Muscle of leg (tissue), 11 donors: ENCODE measurements around the gene RASSF5. TPM values are rescaled to one million over a fixed set of nuclear protein-coding genes. Genes with fewer than 3 reads are reported as not detected.
A peak's percentile ranks its signal among the peaks of the same experiment; 100 is the strongest.
"Not testable (repeated sequence)": the region's sequence is repeated elsewhere in the genome, so short reads cannot be mapped to it uniquely, and the experiment has no call there.

ENCODE experiments used
- DNase-seq: peaks from one replicate; pipeline ENCODE4 v3.0.0; 2013
- H3K27ac ChIP-seq: one replicate; pipeline ENCODE4 v1.5.1; 2013; ENCODE audit warnings: mild to moderate bottlenecking, low read length, control low read depth
- H3K27me3 ChIP-seq: one replicate; pipeline ENCODE4 v1.6.1; 2013; ENCODE audit warnings: low read length; ENCODE audit not compliant: control insufficient read depth, insufficient read depth
- H3K36me3 ChIP-seq: one replicate; pipeline ENCODE4 v1.6.1; 2013; ENCODE audit warnings: low read length; ENCODE audit not compliant: control insufficient read depth, insufficient read depth
- H3K4me1 ChIP-seq: one replicate; pipeline ENCODE4 v1.6.1; 2013; ENCODE audit warnings: low read length; ENCODE audit not compliant: control insufficient read depth, insufficient read depth
- H3K4me3 ChIP-seq: one replicate; pipeline ENCODE4 v1.5.1; 2013; ENCODE audit warnings: low read length, control low read depth
- H3K9me3 ChIP-seq: replicated peaks from 2 replicates; pipeline ENCODE4 v1.6.1; 2013; ENCODE audit warnings: low read depth, low read length; ENCODE audit not compliant: control insufficient read depth
- WGBS: methylation state at CpG from one replicate; pipeline ENCODE4 v1.1.5; 2013; ENCODE audit warnings: missing lambda C conversion rate; ENCODE audit not compliant: insufficient coverage; 5-methylcytosine and 5-hydroxymethylcytosine counted together
- polyA plus RNA-seq, 8 donors: library from polyadenylated mRNA; unstranded; fragments of 120-200 nt; gene quantifications; one replicate each; pipeline versions ENCODE4 v1.2.1 to v1.2.3, GENCODE V29; 2013; ENCODE audit warnings: inconsistent platforms in 1 of 8, low replicate concordance in 1 of 8; ENCODE audit not compliant: insufficient read length in 8 of 8, insufficient read depth in 1 of 8
- total RNA-seq: library from RNA; stranded (reverse); fragments of 120-200 nt; gene quantifications from one replicate; pipeline ENCODE4 v1.2.4, GENCODE V29; 2013

Gene RASSF5
- total and polyA plus RNA-seq, 9 donors = 3.6 to 8.6 (median 6.3) TPM

DNA sequence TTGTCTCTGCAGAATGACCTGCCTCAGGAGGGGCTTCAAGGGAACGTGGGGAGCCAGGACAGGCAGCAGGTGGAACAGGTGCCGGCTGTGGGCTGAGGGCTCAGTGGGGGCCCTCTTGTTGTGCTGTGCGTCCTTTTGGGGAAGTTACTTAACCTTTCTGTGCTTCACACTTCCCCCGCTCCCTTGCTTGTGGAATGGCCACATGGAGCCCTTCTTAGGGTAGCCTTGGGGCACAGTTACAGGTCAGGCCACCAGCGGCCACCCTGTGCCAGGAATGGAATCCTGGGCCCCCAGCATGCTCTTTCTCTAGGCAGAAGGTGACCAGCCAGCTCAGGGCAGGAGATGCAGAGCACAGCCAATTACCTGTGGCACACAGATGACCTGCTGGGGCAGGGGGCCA lies 34.4 kb upstream of the RASSF5 start:
- H3K4me3 ChIP-seq = no peak overlapping the region
- H3K27ac ChIP-seq = no peak overlapping the region
- peaks cover 21% of the 10 kb centered on the region for H3K36me3 ChIP-seq
- no peaks in the 10 kb centered on the region for H3K9me3 ChIP-seq
- WGBS = 75% methylated on average over 4 of the region's 5 CpGs
- DNase-seq = no peak
- peaks cover 47% of the 10 kb centered on the region for H3K4me1 ChIP-seq
- H3K27me3 ChIP-seq = peaks cover 3% of the 10 kb centered on the region

DNA sequence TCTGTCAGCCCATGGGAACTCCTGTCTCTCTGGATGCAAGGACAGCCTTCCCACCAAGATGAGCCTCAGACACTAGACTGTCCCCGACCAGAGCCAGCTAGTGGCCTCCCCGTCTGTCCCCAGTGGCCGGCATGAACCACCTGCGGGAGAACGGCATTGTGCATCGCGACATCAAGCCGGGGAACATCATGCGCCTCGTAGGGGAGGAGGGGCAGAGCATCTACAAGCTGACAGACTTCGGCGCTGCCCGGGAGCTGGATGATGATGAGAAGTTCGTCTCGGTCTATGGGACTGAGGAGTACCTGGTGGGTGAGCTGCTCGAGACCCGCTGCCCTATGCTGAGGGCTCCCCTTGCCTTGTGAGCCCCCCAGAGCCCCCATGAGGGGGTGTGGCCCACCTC lies 31.3 kb upstream of the RASSF5 start:
- Histone ChIP-seq H3K36me3 (peaks cover 27% of the 10 kb centered on the region), H3K4me1 (peaks cover 20% of the 10 kb centered on the region), H3K4me3 (no peak overlapping the region), H3K27me3 (no peaks in the 10 kb centered on the region), H3K27ac (no peak overlapping the region), H3K9me3 (no peaks in the 10 kb centered on the region)
- WGBS = 81% methylated on average over 14 of the region's 17 CpGs
- DNase-seq = no peak

- 96% methylated on average over 12 of the region's 14 CpGs for WGBS
- H3K9me3 ChIP-seq = no peaks in the 10 kb centered on the region
- H3K4me1 ChIP-seq = peaks cover 19% of the 10 kb centered on the region
- no peak overlapping the region for H3K27ac ChIP-seq
- H3K4me3 ChIP-seq = no peak overlapping the region
- H3K36me3 ChIP-seq = peaks cover 27% of the 10 kb centered on the region
- no peaks in the 10 kb centered on the region for H3K27me3 ChIP-seq
- DNase-seq = no peak
Measured at GRCh38 chr1:206476591-206476990, 30.7 kb upstream of the RASSF5 start.

GRCh38 chr1:206477110-206477509 lies 30.2 kb upstream of the RASSF5 start:
- no peaks in the 10 kb centered on the region for H3K9me3 ChIP-seq
- 88% methylated on average over 5 of the region's 5 CpGs for WGBS
- H3K4me1 ChIP-seq = peaks cover 15% of the 10 kb centered on the region
- H3K27me3 ChIP-seq = no peaks in the 10 kb centered on the region
- DNase-seq = no peak
- H3K4me3 ChIP-seq = no peak overlapping the region
- H3K36me3 ChIP-seq = peaks cover 27% of the 10 kb centered on the region
- no peak overlapping the region for H3K27ac ChIP-seq

DNA sequence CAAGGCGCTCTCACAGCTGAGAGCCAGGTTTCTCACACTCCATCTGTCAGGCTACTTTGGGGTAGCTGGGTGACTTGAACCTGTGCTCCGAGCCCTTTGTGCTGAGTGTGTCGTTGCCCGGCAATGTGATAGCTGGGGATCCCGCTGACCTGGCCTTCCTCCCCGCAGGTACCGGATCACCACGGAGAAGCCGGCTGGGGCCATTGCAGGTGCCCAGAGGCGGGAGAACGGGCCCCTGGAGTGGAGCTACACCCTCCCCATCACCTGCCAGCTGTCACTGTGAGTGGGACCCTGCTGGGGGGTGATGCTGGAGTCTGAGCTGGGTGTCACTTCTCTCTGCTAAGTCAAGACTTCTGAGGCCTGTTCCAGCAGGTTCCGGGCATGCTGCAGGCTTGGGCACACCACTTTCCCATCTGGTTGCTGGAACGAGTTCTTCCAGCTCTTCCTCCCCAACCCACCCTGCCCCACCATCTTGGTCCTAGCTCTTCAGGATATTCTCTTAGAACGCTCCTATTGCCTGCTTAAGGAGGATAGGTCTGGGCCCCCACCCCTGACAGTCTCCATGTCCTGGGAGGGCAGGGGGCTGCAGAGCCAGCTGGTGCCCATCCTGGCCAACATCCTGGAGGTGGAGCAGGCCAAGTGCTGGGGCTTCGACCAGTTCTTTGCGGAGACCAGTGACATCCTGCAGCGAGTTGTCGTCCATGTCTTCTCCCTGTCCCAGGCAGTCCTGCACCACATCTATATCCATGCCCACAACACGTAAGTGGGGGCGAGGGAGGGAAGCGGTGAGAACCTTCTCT lies 29.6 kb upstream of the RASSF5 start:
- no peaks in the 10 kb centered on the region for H3K27me3 ChIP-seq
- H3K27ac ChIP-seq = no peak overlapping the region
- H3K4me1 ChIP-seq = peaks cover 9% of the 10 kb centered on the region
- no peak for DNase-seq
- no peaks in the 10 kb centered on the region for H3K9me3 ChIP-seq
- WGBS = 78% methylated on average over 15 of the region's 21 CpGs
- H3K4me3 ChIP-seq = no peak overlapping the region
- H3K36me3 ChIP-seq = peaks cover 28% of the 10 kb centered on the region

DNA sequence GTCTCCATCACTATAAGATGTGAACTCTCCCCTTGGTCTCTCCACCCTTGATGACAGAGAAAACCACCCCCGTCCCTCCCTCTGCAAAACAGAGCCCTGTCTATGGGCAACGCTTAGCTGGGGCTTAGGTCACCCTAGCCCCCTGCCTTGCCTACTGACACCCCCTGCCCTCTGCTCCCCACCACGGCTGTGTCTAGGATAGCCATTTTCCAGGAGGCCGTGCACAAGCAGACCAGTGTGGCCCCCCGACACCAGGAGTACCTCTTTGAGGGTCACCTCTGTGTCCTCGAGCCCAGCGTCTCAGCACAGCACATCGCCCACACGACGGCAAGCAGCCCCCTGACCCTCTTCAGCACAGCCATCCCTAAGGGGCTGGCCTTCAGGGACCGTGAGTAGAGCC lies 28.6 kb upstream of the RASSF5 start:
- Histone ChIP-seq H3K4me1 (peaks cover 4% of the 10 kb centered on the region), H3K27me3 (no peaks in the 10 kb centered on the region), H3K27ac (no peak overlapping the region), H3K4me3 (no peak overlapping the region), H3K36me3 (peaks cover 32% of the 10 kb centered on the region), H3K9me3 (no peaks in the 10 kb centered on the region)
- WGBS = 60% methylated on average over 10 of the region's 11 CpGs
- DNase-seq = no peak

DNA sequence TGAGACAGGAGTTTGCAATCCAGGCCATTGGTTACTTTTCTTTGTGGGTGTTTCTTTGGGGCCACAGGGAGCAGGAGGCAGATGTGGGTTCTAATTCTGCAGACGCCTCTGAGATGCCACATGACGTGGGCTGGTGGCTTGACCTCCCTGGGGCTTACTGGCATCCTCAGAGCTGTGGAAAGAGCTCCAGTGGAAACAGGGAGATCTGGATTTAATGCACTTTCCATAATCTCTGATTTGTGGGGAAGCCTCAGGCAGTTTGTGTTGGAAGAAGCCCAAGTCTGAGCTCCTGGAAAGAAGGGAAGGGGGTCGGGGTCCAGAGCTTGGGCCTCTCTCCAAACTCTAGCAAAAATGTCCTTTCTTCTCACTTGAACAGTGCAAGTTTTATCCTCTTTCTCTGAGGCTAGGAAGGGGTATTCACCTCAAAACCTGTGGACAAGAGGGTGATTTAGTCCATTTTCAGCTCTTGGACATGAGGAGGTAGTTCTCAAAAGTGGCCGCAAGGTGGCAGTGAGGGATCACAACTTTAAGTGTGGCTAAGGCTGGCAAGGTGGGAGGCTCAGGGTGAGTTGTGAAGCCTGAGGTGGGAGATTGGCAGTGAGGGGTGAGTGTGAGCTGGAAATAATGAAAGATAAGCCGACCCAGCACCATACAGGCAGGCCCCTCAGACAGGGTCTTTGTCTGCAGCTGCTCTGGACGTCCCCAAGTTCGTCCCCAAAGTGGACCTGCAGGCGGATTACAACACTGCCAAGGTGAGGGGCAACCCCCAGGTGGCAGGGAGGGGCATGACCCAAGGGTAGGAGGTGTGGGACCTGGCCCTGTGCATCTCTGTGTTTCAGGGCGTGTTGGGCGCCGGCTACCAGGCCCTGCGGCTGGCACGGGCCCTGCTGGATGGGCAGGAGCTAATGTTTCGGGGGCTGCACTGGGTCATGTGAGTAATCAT lies 27.9 kb upstream of the RASSF5 start:
- H3K27ac ChIP-seq = no peak overlapping the region
- no peak overlapping the region for H3K4me3 ChIP-seq
- peak; percentile 81 for DNase-seq
- peaks cover 30% of the 10 kb centered on the region for H3K36me3 ChIP-seq
- H3K27me3 ChIP-seq = no peaks in the 10 kb centered on the region
- no peaks in the 10 kb centered on the region for H3K9me3 ChIP-seq
- H3K4me1 ChIP-seq = peaks cover 4% of the 10 kb centered on the region
- WGBS = 69% methylated on average over 10 of the region's 14 CpGs

GRCh38 chr1:206480211-206480610 lies 27.1 kb upstream of the RASSF5 start:
- no peak overlapping the region for H3K4me3 ChIP-seq
- H3K9me3 ChIP-seq = no peaks in the 10 kb centered on the region
- H3K4me1 ChIP-seq = peaks cover 4% of the 10 kb centered on the region
- no peak overlapping the region for H3K27ac ChIP-seq
- DNase-seq = no peak
- WGBS = no CpG with 5 or more reads among the region's 8 CpGs
- H3K36me3 ChIP-seq = peaks cover 25% of the 10 kb centered on the region
- H3K27me3 ChIP-seq = no peaks in the 10 kb centered on the region

GRCh38 chr1:206482611-206483010 lies 24.7 kb upstream of the RASSF5 start:
- peaks cover 15% of the 10 kb centered on the region for H3K36me3 ChIP-seq

DNA sequence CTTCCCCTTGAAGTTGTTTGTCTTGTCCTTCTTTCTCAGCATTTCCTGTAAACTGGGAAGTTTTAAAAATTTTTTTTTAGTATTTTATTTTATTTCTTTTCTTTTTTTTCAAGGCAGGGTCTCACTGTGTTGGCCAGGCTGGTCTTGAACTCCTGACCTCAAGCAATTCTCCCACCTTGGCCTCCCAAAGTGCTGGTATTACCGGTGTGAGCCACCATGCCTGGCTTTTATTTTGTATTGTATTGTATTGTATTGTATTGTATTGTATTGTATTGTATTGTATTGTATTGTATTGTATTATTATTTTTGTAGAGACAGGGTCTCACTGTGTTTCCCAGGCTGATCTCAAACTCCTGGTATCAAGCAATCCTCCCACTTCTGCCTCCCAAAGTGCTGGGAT lies 23.5 kb upstream of the RASSF5 start:
- peaks cover 18% of the 10 kb centered on the region for H3K4me1 ChIP-seq
- H3K27ac ChIP-seq, DNase-seq, H3K9me3 ChIP-seq, H3K27me3 ChIP-seq, H3K4me3 ChIP-seq: not testable (repeated sequence)
- H3K36me3 ChIP-seq = peaks cover 16% of the 10 kb centered on the region
- no CpG with 5 or more reads among the region's 1 CpG for WGBS

More at GRCh38 chr1:206482611-206483010, 24.7 kb upstream of the RASSF5 start:
- no peaks in the 10 kb centered on the region for H3K9me3 ChIP-seq
- DNase-seq = no peak
- peaks cover 14% of the 10 kb centered on the region for H3K4me1 ChIP-seq
- no peak overlapping the region for H3K4me3 ChIP-seq
- no peaks in the 10 kb centered on the region for H3K27me3 ChIP-seq
- H3K27ac ChIP-seq = no peak overlapping the region
- WGBS = 97% methylated on average over 2 of the region's 2 CpGs
